Measurements from ENCODE around the gene C17orf67. TPM values are rescaled to one million over a fixed set of nuclear protein-coding genes. Genes with fewer than 3 reads are reported as not detected.
A peak's percentile ranks its signal among the peaks of the same experiment; 100 is the strongest.

The C17orf67 gene
- total RNA-seq, 2 donors from 2014 or later = 2.5 to 3.5 TPM

- Mint-ChIP-seq H3K36me3 (peaks cover under 1 to 14% of the 10 kb centered on the region in 2 donors), H3K9me3 (no peaks in the 10 kb centered on the region), H3K27ac (no peak overlapping the region)
- no peak for ATAC-seq
- no peak for DNase-seq (ENCODE audit: low spot score in 2 of 2)
These were observed 12.2 kb upstream of the C17orf67 start for GRCh38 chr17:56845934-56846333.

GRCh38 chr17:56842577-56842976 lies 8.9 kb upstream of the C17orf67 start:
- ATAC-seq (no peak), DNase-seq (ENCODE audit: low spot score in 2 of 2) (no peak)
- Mint-ChIP-seq H3K36me3 (peaks cover 4 to 13% of the 10 kb centered on the region in 2 donors), H3K27ac (no peak overlapping the region), H3K9me3 (no peaks in the 10 kb centered on the region)

GRCh38 chr17:56838687-56839086 lies 5.0 kb upstream of the C17orf67 start:
- no peaks in the 10 kb centered on the region for H3K9me3 Mint-ChIP-seq
- no peak for DNase-seq (ENCODE audit: low spot score in 2 of 2)
- H3K27ac Mint-ChIP-seq = no peak overlapping the region
- no peak for ATAC-seq
- peaks cover 21 to 31% of the 10 kb centered on the region in 2 donors for H3K36me3 Mint-ChIP-seq

GRCh38 chr17:56835264-56835585 lies 1.5 kb upstream of the C17orf67 start:
- no peaks in the 10 kb centered on the region for H3K9me3 Mint-ChIP-seq
- peaks cover 25 to 40% of the 10 kb centered on the region in 2 donors for H3K36me3 Mint-ChIP-seq
- ATAC-seq (no peak), DNase-seq (ENCODE audit: low spot score in 2 of 2) (no peak)
- peak overlapping the region; percentile 83 to 94 for H3K27ac Mint-ChIP-seq

- ATAC-seq = peak; percentile 37 to 42
- peak overlapping the region; percentile 83 to 94 for H3K27ac Mint-ChIP-seq
- peaks cover 25 to 38% of the 10 kb centered on the region in 2 donors for H3K36me3 Mint-ChIP-seq
- DNase-seq (ENCODE audit: low spot score in 2 of 2) = peak; percentile 72 to 78
- no peaks in the 10 kb centered on the region for H3K9me3 Mint-ChIP-seq
These were observed 902 bp upstream of the C17orf67 start for GRCh38 chr17:56834380-56835263.

- DNase-seq (ENCODE audit: low spot score in 2 of 2) (peak; percentile 61 to 80), ATAC-seq (peak; percentile 61 to 72)
- Mint-ChIP-seq H3K9me3 (no peaks in the 10 kb centered on the region), H3K27ac (peak overlapping the region; percentile 83 to 92), H3K36me3 (peaks cover 24 to 38% of the 10 kb centered on the region in 2 donors)
These were observed 487 bp downstream of the C17orf67 start for GRCh38 chr17:56833057-56833808.

- DNase-seq (ENCODE audit: low spot score in 2 of 2) = no peak
- H3K27ac Mint-ChIP-seq = peak overlapping the region in 1 of 2 donors; percentile 83
- no peak for ATAC-seq
- H3K9me3 Mint-ChIP-seq = no peaks in the 10 kb centered on the region
- peaks cover 22 to 37% of the 10 kb centered on the region in 2 donors for H3K36me3 Mint-ChIP-seq
These were observed 1.3 kb downstream of the C17orf67 start for GRCh38 chr17:56832446-56832845.

- H3K36me3 Mint-ChIP-seq = peaks cover 16 to 28% of the 10 kb centered on the region in 2 donors
- no peak for DNase-seq (ENCODE audit: low spot score in 2 of 2)
These were observed 2.2 kb downstream of the C17orf67 start for GRCh38 chr17:56831369-56832095.

GRCh38 chr17:56830726-56831368 lies 2.9 kb downstream of the C17orf67 start:
- DNase-seq (ENCODE audit: low spot score in 2 of 2) (no peak), ATAC-seq (no peak)
- Mint-ChIP-seq H3K9me3 (no peaks in the 10 kb centered on the region), H3K27ac (peak overlapping the region in 1 of 2 donors; percentile 31), H3K36me3 (peaks cover 13 to 25% of the 10 kb centered on the region in 2 donors)

More at GRCh38 chr17:56831369-56832095, 2.2 kb downstream of the C17orf67 start:
- peak overlapping the region in 1 of 2 donors; percentile 31 for H3K27ac Mint-ChIP-seq
- H3K9me3 Mint-ChIP-seq = no peaks in the 10 kb centered on the region
- no peak for ATAC-seq

GRCh38 chr17:56826611-56827414 lies 6.9 kb downstream of the C17orf67 start:
- Mint-ChIP-seq H3K36me3 (peaks cover 0 to 11% of the 10 kb centered on the region in 2 donors), H3K27ac (no peak overlapping the region), H3K9me3 (no peaks in the 10 kb centered on the region)
- no peak for DNase-seq (ENCODE audit: low spot score in 2 of 2)
- ATAC-seq = no peak

GRCh38 chr17:56824503-56824902 lies 9.2 kb downstream of the C17orf67 start:
- no peaks in the 10 kb centered on the region for H3K9me3 Mint-ChIP-seq
- ATAC-seq (no peak), DNase-seq (ENCODE audit: low spot score in 2 of 2) (no peak)
- no peaks in the 10 kb centered on the region for H3K36me3 Mint-ChIP-seq
- no peak overlapping the region for H3K27ac Mint-ChIP-seq

GRCh38 chr17:56823848-56824247 lies 9.9 kb downstream of the C17orf67 start:
- Mint-ChIP-seq H3K27ac (no peak overlapping the region), H3K9me3 (no peaks in the 10 kb centered on the region), H3K36me3 (no peaks in the 10 kb centered on the region)
- DNase-seq (ENCODE audit: low spot score in 2 of 2) (no peak), ATAC-seq (no peak)

- Mint-ChIP-seq H3K27ac (no peak overlapping the region), H3K36me3 (no peaks in the 10 kb centered on the region), H3K9me3 (no peaks in the 10 kb centered on the region)
- ATAC-seq (no peak), DNase-seq (ENCODE audit: low spot score in 2 of 2) (no peak)
These were observed 11.0 kb downstream of the C17orf67 start for GRCh38 chr17:56822725-56823124.

- Mint-ChIP-seq H3K27ac (no peak overlapping the region), H3K9me3 (no peaks in the 10 kb centered on the region), H3K36me3 (no peaks in the 10 kb centered on the region)
- ATAC-seq = peak; percentile 65 to 72
- no peak for DNase-seq (ENCODE audit: low spot score in 2 of 2)
These were observed 11.7 kb downstream of the C17orf67 start for GRCh38 chr17:56821847-56822534.

- no peaks in the 10 kb centered on the region for H3K9me3 Mint-ChIP-seq
- no peak overlapping the region for H3K27ac Mint-ChIP-seq
- DNase-seq (ENCODE audit: low spot score in 2 of 2) = no peak
- no peak for ATAC-seq
- H3K36me3 Mint-ChIP-seq = no peaks in the 10 kb centered on the region
These were observed 13.5 kb downstream of the C17orf67 start for GRCh38 chr17:56820207-56820606.
